K562 (cell line): ENCODE measurements around the gene TNN. TPM values are rescaled to one million over a fixed set of nuclear protein-coding genes. Genes with fewer than 3 reads are reported as not detected.

ENCODE experiments used
- ATAC-seq: fragments of 200-7000 bp; cut with Tn5 transposase; 3 replicates; pipeline ENCODE4 v1.9.1; 2020; ENCODE audit warnings: moderate library complexity
- BruUV-seq: library from RNA; stranded (reverse); fragments of 400-500 nt; replicated peaks from 2 replicates; lab custom pipeline; 2021; lab: Mats Ljungman, UMichigan
- CTCF ChIA-PET: fragments of 300-600 bp; formaldehyde crosslinking; extraction: SDS; loops from one replicate; lab custom pipeline; 2021; ENCODE audit warnings: low intra/inter-chr PET ratio; lab: Yijun Ruan, JAX
- POLR2A ChIA-PET: fragments of 300-600, 350-650 bp; sonication (Branson Sonifier 250); formaldehyde crosslinking; extraction: SDS; loops from one replicate; lab custom pipeline; 2021; ENCODE audit warnings: antibody characterized with exemption, inconsistent platforms; lab: Yijun Ruan, JAX
- DNase-seq, 4 experiments: peaks; one replicate each; pipeline versions ENCODE4 v3.0.0 to v3.0.0-alpha.2; 2011 to 2018; ENCODE audit warnings: low spot score in 3 of 4, mixed read lengths in 3 of 4; ENCODE audit errors: extremely low read depth in 1 of 4
- FAIRE-seq: peaks from 2 replicates; lab custom pipeline; 2011; peaks lifted over from hg19 to GRCh38; lab: Jason Lieb, UNC
- H2AFZ ChIP-seq: 2 replicates; pipeline ENCODE4 v1.6.0; 2011; ENCODE audit warnings: low read depth, low read length, control low read depth, inconsistent platforms
- H3K27ac ChIP-seq: fragments of 200-600 bp; 3 replicates; pipeline ENCODE4 v1.8.0; 2011; ENCODE audit warnings: low read depth, mild to moderate bottlenecking, control low read depth, inconsistent platforms, low read length, moderate library complexity, mixed read lengths; ENCODE audit errors: extremely low read depth
- H3K27me3 ChIP-seq, 2 experiments: fragments of 300-600 bp in 1 of 2; 2 replicates in 1 of 2; 3 replicates in 1 of 2; pipeline versions ENCODE4 v1.6.0 to v1.8.0; 2011; ENCODE audit warnings: inconsistent platforms in 2 of 2, low read length in 2 of 2, mild to moderate bottlenecking in 1 of 2, mixed read lengths in 1 of 2, moderate library complexity in 1 of 2; ENCODE audit not compliant: control insufficient read depth in 2 of 2, insufficient read depth in 2 of 2
- H3K36me3 ChIP-seq: fragments of 300-600 bp; 3 replicates; pipeline ENCODE4 v1.8.0; 2011; ENCODE audit warnings: mild to moderate bottlenecking, low read length, inconsistent platforms; ENCODE audit not compliant: control insufficient read depth, insufficient read depth
- H3K4me1 ChIP-seq, 2 experiments: fragments of 200-600 bp in 1 of 2; replicated peaks in 1 of 2; 2 replicates in 1 of 2; 3 replicates in 1 of 2; pipeline versions ENCODE4 v1.5.1 to v1.8.0; 2011; ENCODE audit warnings: inconsistent platforms in 2 of 2, low read length in 2 of 2, mild to moderate bottlenecking in 1 of 2, mixed read lengths in 1 of 2, moderate library complexity in 1 of 2; ENCODE audit not compliant: control insufficient read depth in 2 of 2, insufficient read depth in 2 of 2
- H3K4me2 ChIP-seq: 2 replicates; pipeline ENCODE4 v1.6.1; 2011; ENCODE audit warnings: low read length, control low read depth, inconsistent platforms, mixed read lengths; ENCODE audit not compliant: insufficient read depth
- H3K4me3 ChIP-seq: fragments of 200-600 bp; sonication (generic), shearing (Covaris generic); 2 replicates; pipeline ENCODE4 v1.5.1; 2016; ENCODE audit warnings: control low read depth, inconsistent platforms
- H3K79me2 ChIP-seq: fragments of 200-600 bp; 3 replicates; pipeline ENCODE4 v1.8.0; 2011; ENCODE audit warnings: low read length, inconsistent platforms; ENCODE audit not compliant: control insufficient read depth, insufficient read depth
- H3K9ac ChIP-seq, 2 experiments: 2 replicates each; pipeline versions ENCODE4 v1.6.0 to v1.6.1; 2011; ENCODE audit warnings: low read depth in 2 of 2, low read length in 2 of 2, control low read depth in 1 of 2, inconsistent platforms in 1 of 2, mild to moderate bottlenecking in 1 of 2, mixed read lengths in 1 of 2; ENCODE audit not compliant: insufficient read depth in 1 of 2
- H3K9me1 ChIP-seq: one replicate; pipeline ENCODE4 v1.6.0; 2011; ENCODE audit warnings: inconsistent platforms, mild to moderate bottlenecking, low read length, moderate library complexity; ENCODE audit not compliant: control insufficient read depth, insufficient read depth
- H3K9me3 ChIP-seq: replicated peaks from 2 replicates; pipeline ENCODE4 v1.5.1; 2011; ENCODE audit warnings: low read depth, low read length, inconsistent platforms; ENCODE audit not compliant: control insufficient read depth, insufficient read depth
- H4K20me1 ChIP-seq: replicated peaks from 2 replicates; pipeline ENCODE4 v1.6.1; 2011; ENCODE audit warnings: low read length, inconsistent platforms, mixed read lengths; ENCODE audit not compliant: control insufficient read depth, insufficient read depth
- CBFB ChIP-seq: sonication (generic); formaldehyde crosslinking; IDR thresholded peaks from 2 replicates; pipeline ENCODE4 v1.4.0; 2020; ENCODE audit warnings: mild to moderate bottlenecking, missing genetic modification reagents
- ETV1 ChIP-seq: fragments of 450-650 bp; conservative IDR thresholded peaks from 2 replicates; pipeline ENCODE4 v1.6.1; 2016; ENCODE audit warnings: missing genetic modification characterization, control low read depth, low read depth, missing compliant biosample characterization
- HLTF ChIP-seq: fragments of 450-650 bp; IDR thresholded peaks from 2 replicates; pipeline ENCODE4 v1.6.1; 2016
- MEIS2 ChIP-seq: fragments of 450-650 bp; IDR thresholded peaks from 2 replicates; pipeline ENCODE4 v1.6.1; 2014; ENCODE audit warnings: mild to moderate bottlenecking; ENCODE audit not compliant: partially characterized antibody
- NFE2 ChIP-seq: IDR thresholded peaks from 2 replicates; pipeline ENCODE4 v1.6.1; 2014; ENCODE audit warnings: antibody characterized with exemption, low read depth
- NR2F6 ChIP-seq: fragments of 450-650 bp; formaldehyde crosslinking; IDR thresholded peaks from 2 replicates; pipeline ENCODE4 v1.4.0; 2020; ENCODE audit warnings: mild to moderate bottlenecking
- PRMT5 ChIP-seq: sonication (generic); formaldehyde crosslinking; IDR thresholded peaks from 2 replicates; pipeline ENCODE4 v1.5.0; 2020; ENCODE audit warnings: missing genetic modification reagents
- REST ChIP-seq, 2 experiments: fragments of 450-650 bp; formaldehyde crosslinking in 1 of 2; IDR thresholded peaks; 2 replicates each; pipeline versions ENCODE4 v1.4.0 to v1.6.1; 2014 to 2020; ENCODE audit warnings: mild to moderate bottlenecking in 2 of 2, borderline replicate concordance in 1 of 2, low read depth in 1 of 2
- SAFB2 ChIP-seq: fragments of 200-400 bp; formaldehyde crosslinking; IDR thresholded peaks from 2 replicates; pipeline ENCODE4 v1.6.1; 2018; ENCODE audit warnings: borderline replicate concordance, low read length, low read depth, moderate library complexity; ENCODE audit not compliant: severe bottlenecking
- SMC3 ChIP-seq: conservative IDR thresholded peaks from 2 replicates; pipeline ENCODE4 v1.6.1; 2011; ENCODE audit warnings: low read depth, low read length, improper control_type of control experiment; ENCODE audit not compliant: insufficient read depth
- SRSF7 ChIP-seq: fragments of 200-400 bp; formaldehyde crosslinking; optimal IDR thresholded peaks from 2 replicates; pipeline ENCODE3; 2017; ENCODE audit warnings: mild to moderate bottlenecking, low read depth, low read length
- TFAP4 ChIP-seq: sonication (generic); formaldehyde crosslinking; IDR thresholded peaks from 2 replicates; pipeline ENCODE4 v1.8.0; 2022; ENCODE audit warnings: missing genetic modification reagents, mild to moderate bottlenecking, moderate library complexity, borderline replicate concordance
- ZNF384 ChIP-seq: IDR thresholded peaks from 2 replicates; pipeline ENCODE4 v1.6.1; 2012; ENCODE audit warnings: low read depth, low read length, improper control_type of control experiment
- ZNF766 ChIP-seq: fragments of 200-800 bp; sonication (Bioruptor generic); conservative IDR thresholded peaks from 2 replicates; pipeline ENCODE4 v1.6.1; 2016; ENCODE audit warnings: missing genetic modification characterization, missing compliant biosample characterization
- WGBS: fragments of 100-300 bp; shearing (Covaris generic); methylation state at CpG from one replicate; pipeline ENCODE4 v1.1.6; 2016; ENCODE audit warnings: low coverage, mixed read lengths; ENCODE audit not compliant: insufficient coverage; ENCODE audit errors: missing lambda C conversion rate; 5-methylcytosine and 5-hydroxymethylcytosine counted together
- in situ Hi-C: fragments of 300-500 bp; cut with MboI; formaldehyde crosslinking; loops from 4 replicates; pipeline ENCODE4 v1.15.0; 2018; ENCODE audit warnings: inconsistent platforms, mixed read lengths
- intact Hi-C: fragments of 100-400 bp; cut with micrococcal nuclease; formaldehyde crosslinking; loops from 2 replicates; pipeline ENCODE4 v1.14.2; 2022
- polyA plus RNA-seq, 8 experiments: library from polyadenylated mRNA; depleted of rRNA in 4 of 8; stranded (reverse) in 5 of 8; unstranded in 3 of 8; fragments of >200 nt; fragmentation: Nextera tagmentation in 2 of 8; fragmentation: Illumina TruSeq in 1 of 8; extraction: Ambion mirVana in 2 of 8; extraction: Trizol in 1 of 8; gene quantifications; 2 replicates each; pipeline versions ENCODE4 v1.2.1 to v1.2.3, GENCODE V29; 2011 to 2014; ENCODE audit warnings: inconsistent platforms in 1 of 8, missing spikeins in 1 of 8
- total RNA-seq, 7 experiments: library from RNA; depleted of rRNA in 6 of 7; stranded (reverse); fragments of >200 nt in 6 of 7; fragmentation: Illumina TruSeq in 2 of 7; extraction: Trizol in 2 of 7; gene quantifications; 2 replicates each; pipeline versions ENCODE4 v1.2.1 to v1.2.3, GENCODE V29; 2011 to 2021; ENCODE audit warnings: low replicate concordance in 1 of 7

The TNN gene
- total and polyA plus RNA-seq, 9 of the 15 experiments (the other 6 are each of a cell fraction or from before 2014, with no cell fraction given), result 0.01 to 0.09 (median 0.07) TPM; not detected in 4

- Histone ChIP-seq H3K4me1 (peaks cover 0 to 11% of the 10 kb centered on the region in 2 experiments; a peak in 1 of 5 replicates), H3K79me2 (no peaks in the 10 kb centered on the region), H3K4me3 (no peak overlapping the region), H3K9me1 (no peaks in the 10 kb centered on the region), H3K27me3 (peaks cover 34 to 52% of the 10 kb centered on the region in 2 experiments), H3K36me3 (no peaks in the 10 kb centered on the region), H3K27ac (no peak overlapping the region), H3K9ac (no peak overlapping the region), H3K9me3 (no peaks in the 10 kb centered on the region), H2AFZ (no peak overlapping the region), H4K20me1 (no peaks in the 10 kb centered on the region), H3K4me2 (no peak overlapping the region)
- DNase-seq (no peak), ATAC-seq (no peak; the same call in 2 of the 3 replicates), FAIRE-seq (no peak)
- 39% methylated on average over 25 of the region's 32 CpGs for WGBS
- ChIA-PET POLR2A (interaction anchor here (1.7 kb wide), 1 partner anchor 32 kb away, joined by 4 read pairs; no protein-coding TSS in a partner anchor), CTCF (no interaction called here)
- intact Hi-C loops, result no loop called here
- no peak for TF ChIP-seq REST (IDR thresholded peaks at IDR 0.05; ENCODE audit: borderline replicate concordance)
- TF ChIP-seq REST (CRISPR knock-in tag; IDR thresholded peaks at IDR 0.05; ENCODE audit: low read depth), result no peak
- no peak for TF ChIP-seq ETV1 (tag)
- TF ChIP-seq HLTF, result no peak
- no peak for TF ChIP-seq ZNF766 (CRISPR knock-in tag)
- TF ChIP-seq SAFB2, result no peak
- no peak for TF ChIP-seq MEIS2
- TF ChIP-seq TFAP4, result no peak
- no peak for TF ChIP-seq PRMT5 (CRISPR knock-in tag)
- TF ChIP-seq CBFB (CRISPR knock-in tag), result no peak
- no peak for TF ChIP-seq SRSF7
- TF ChIP-seq NR2F6 (CRISPR knock-in tag), result no peak
- TF ChIP-seq NFE2, result no peak
- TF ChIP-seq ZNF384, result no peak
- no peak for TF ChIP-seq SMC3
- no TSS peak for BruUV-seq
- in situ Hi-C loops, result no loop called here
These were observed 22.1 kb upstream of the TNN start for GRCh38 chr1:175045519-175045918.
